Thoracic aorta (tissue), 2 donors: ENCODE measurements around the gene SLC6A9. TPM values are rescaled to one million over a fixed set of nuclear protein-coding genes. Genes with fewer than 3 reads are reported as not detected.

Experiments used
- ATAC-seq: fragments of 150-250 bp; one replicate; pipeline ENCODE4 v1.8.0; 2017; ENCODE audit warnings: low read depth; ENCODE audit not compliant: insufficient number of reproducible peaks, low FRiP score
- DNase-seq: peaks from one replicate; pipeline ENCODE4 v3.0.0-alpha.2; 2020; ENCODE audit warnings: low spot score
- H3K27ac ChIP-seq, 2 donors: fragments of 200-600 bp; sonication (generic); 1 replicate in 1 of 2; 2 replicates in 1 of 2; pipeline ENCODE4 v1.5.1; 2016; ENCODE audit warnings: mild to moderate bottlenecking in 2 of 2, moderate library complexity in 2 of 2
- H3K27me3 ChIP-seq: fragments of 200-600 bp; sonication (generic); replicated peaks from 2 replicates; pipeline ENCODE4 v1.6.0; 2016; ENCODE audit warnings: mild to moderate bottlenecking; ENCODE audit not compliant: insufficient read depth
- H3K36me3 ChIP-seq: fragments of 200-600 bp; sonication (generic); one replicate; pipeline ENCODE4 v1.5.1; 2016
- H3K4me1 ChIP-seq, 2 donors: fragments of 200-600 bp; sonication (generic); 1 replicate in 1 of 2; 2 replicates in 1 of 2; pipeline versions ENCODE4 v1.5.1 to v1.6.0; 2016; ENCODE audit warnings: low read depth in 2 of 2, mild to moderate bottlenecking in 1 of 2; ENCODE audit not compliant: control insufficient read depth in 1 of 2
- H3K4me3 ChIP-seq: fragments of 200-600 bp; sonication (generic); 2 replicates; pipeline ENCODE4 v1.5.1; 2016; ENCODE audit warnings: mild to moderate bottlenecking
- H3K9me3 ChIP-seq: fragments of 200-600 bp; sonication (generic); 2 replicates; pipeline ENCODE4 v1.5.1; 2016
- total RNA-seq, 2 donors: library from RNA; depleted of rRNA; stranded (reverse); fragments of >200 nt; gene quantifications; one replicate each; pipeline versions ENCODE4 v1.1.0 to v1.2.3, GENCODE V29; 2016
- TF ChIP-seq, protein P1 (sequence below): fragments of 200-600 bp; sonication (generic); IDR thresholded peaks from one replicate; pipeline ENCODE4 v1.5.1; 2019; ENCODE audit warnings: antibody characterized with exemption

Gene SLC6A9
- total RNA-seq, 2 donors from 2014 or later, result 15.0 to 26.8 TPM

GRCh38 chr1:43992232-43992995, 38.8 kb downstream of the SLC6A9 start:
- ATAC-seq, result no peak

DNA sequence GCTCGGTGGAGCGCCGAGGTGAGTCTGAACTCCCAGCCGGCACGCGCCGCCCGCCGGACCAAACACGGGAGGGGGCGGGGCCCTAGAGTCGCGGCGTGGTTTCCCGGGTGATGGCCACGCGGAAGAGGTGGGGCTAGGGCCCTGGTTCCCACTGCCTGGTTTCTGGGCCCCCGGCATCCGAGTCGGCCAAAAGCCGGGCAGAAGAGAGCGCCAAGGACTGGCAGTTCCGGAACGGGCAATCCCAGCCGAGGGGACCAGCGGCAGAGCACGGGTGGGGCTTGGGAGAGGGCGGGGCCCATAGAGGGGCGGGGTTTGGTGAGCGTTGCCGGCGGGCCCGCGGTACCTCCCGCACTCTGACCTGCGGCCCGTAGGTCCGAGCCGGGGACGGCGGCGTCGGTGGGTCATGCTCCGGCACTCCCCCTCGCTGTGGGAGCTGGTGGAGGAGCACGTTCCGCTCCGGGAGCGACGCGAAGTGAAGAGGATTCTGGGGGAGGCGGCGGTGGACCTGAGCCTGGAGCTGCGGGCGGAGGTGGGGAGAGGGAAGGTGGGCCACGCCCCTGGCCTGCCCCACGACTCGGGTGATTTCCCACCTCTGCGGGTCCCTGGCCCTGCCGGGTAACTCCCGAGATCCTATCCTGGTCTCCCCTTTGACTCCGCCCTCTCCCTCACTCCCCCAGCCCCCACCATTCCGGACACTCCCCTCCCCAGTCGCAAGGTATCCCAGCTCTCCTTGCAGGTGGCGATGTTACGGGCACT, 39.6 kb downstream of the SLC6A9 start, which contains the start of gene CCDC24:
TSS of gene CCDC24 (plus strand) at position 124 of the 756 bp plus-strand sequence. CDS start at position 404, 280 bp downstream.
- Histone ChIP-seq H3K27ac (peak within 1 kb of the TSS; percentile 70 to 84), H3K4me3 (peak within 1 kb of the TSS; percentile 77), H3K27me3 (no peaks in the 10 kb centered on the region), H3K4me1 (peaks cover 13 to 26% of the 10 kb centered on the region in 2 donors), H3K36me3 (no peaks in the 10 kb centered on the region), H3K9me3 (no peaks in the 10 kb centered on the region)
- TF ChIP-seq, protein P1, sequence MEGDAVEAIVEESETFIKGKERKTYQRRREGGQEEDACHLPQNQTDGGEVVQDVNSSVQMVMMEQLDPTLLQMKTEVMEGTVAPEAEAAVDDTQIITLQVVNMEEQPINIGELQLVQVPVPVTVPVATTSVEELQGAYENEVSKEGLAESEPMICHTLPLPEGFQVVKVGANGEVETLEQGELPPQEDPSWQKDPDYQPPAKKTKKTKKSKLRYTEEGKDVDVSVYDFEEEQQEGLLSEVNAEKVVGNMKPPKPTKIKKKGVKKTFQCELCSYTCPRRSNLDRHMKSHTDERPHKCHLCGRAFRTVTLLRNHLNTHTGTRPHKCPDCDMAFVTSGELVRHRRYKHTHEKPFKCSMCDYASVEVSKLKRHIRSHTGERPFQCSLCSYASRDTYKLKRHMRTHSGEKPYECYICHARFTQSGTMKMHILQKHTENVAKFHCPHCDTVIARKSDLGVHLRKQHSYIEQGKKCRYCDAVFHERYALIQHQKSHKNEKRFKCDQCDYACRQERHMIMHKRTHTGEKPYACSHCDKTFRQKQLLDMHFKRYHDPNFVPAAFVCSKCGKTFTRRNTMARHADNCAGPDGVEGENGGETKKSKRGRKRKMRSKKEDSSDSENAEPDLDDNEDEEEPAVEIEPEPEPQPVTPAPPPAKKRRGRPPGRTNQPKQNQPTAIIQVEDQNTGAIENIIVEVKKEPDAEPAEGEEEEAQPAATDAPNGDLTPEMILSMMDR, result no peak
- DNase-seq (peak; percentile 72), ATAC-seq (peak; percentile 68)

More at GRCh38 chr1:43992232-43992995, 38.8 kb downstream of the SLC6A9 start:
- H3K27ac ChIP-seq, result peak overlapping the region; percentile 70 to 84
- H3K4me1 ChIP-seq, result peaks cover 13 to 34% of the 10 kb centered on the region in 2 donors
- TF ChIP-seq, protein P1, result no peak
- no peaks in the 10 kb centered on the region for H3K36me3 ChIP-seq
- peak overlapping the region; percentile 77 for H3K4me3 ChIP-seq
- H3K27me3 ChIP-seq, result no peaks in the 10 kb centered on the region
- no peaks in the 10 kb centered on the region for H3K9me3 ChIP-seq
- no peak for DNase-seq

GRCh38 chr1:43991200-43991475, 40.1 kb downstream of the SLC6A9 start:
- no peaks in the 10 kb centered on the region for H3K27me3 ChIP-seq
- H3K36me3 ChIP-seq, result no peaks in the 10 kb centered on the region
- H3K4me1 ChIP-seq, result peaks cover 8 to 21% of the 10 kb centered on the region in 2 donors
- H3K9me3 ChIP-seq, result no peaks in the 10 kb centered on the region
- ATAC-seq (no peak), DNase-seq (no peak)
- H3K27ac ChIP-seq, result peak overlapping the region; percentile 70 to 84
- TF ChIP-seq, protein P1, result no peak
- peak overlapping the region; percentile 77 for H3K4me3 ChIP-seq

DNA sequence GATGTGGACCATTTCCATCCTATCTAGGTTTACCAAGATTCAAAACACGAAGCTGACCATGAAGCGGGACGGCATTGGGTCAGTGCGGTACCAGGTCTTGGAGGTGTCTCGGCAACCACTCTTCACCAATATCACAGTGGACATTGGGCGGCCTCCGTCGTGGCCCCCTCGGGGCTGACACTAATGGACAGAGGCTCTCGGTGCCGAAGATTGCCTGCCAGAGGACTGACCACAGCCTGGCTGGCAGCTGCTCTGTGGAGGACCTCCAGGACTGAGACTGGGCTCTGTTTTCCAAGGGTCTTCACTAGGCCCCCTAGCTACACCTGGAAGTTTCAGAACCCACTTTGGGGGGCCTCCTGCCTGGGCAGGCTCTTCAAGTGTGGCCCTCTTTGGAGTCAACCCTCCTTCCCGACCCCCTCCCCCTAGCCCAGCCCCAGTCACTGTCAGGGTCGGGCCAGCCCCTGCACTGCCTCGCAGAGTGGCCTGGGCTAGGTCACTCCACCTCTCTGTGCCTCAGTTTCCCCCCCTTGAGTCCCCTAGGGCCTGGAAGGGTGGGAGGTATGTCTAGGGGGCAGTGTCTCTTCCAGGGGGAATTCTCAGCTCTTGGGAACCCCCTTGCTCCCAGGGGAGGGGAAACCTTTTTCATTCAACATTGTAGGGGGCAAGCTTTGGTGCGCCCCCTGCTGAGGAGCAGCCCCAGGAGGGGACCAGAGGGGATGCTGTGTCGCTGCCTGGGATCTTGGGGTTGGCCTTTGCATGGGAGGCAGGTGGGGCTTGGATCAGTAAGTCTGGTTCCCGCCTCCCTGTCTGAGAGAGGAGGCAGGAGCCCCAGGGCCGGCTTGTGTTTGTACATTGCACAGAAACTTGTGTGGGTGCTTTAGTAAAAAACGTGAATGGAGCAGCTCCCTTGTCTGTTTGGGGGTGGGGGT, 40.7 kb downstream of the SLC6A9 start:
- ATAC-seq (no peak), DNase-seq (no peak)
- H3K27ac ChIP-seq, result peak overlapping the region; percentile 70 to 84
- TF ChIP-seq, protein P1, result no peak
- H3K27me3 ChIP-seq, result no peaks in the 10 kb centered on the region
- peak overlapping the region; percentile 77 for H3K4me3 ChIP-seq
- no peaks in the 10 kb centered on the region for H3K9me3 ChIP-seq
- H3K4me1 ChIP-seq, result peaks cover 8 to 18% of the 10 kb centered on the region in 2 donors
- no peaks in the 10 kb centered on the region for H3K36me3 ChIP-seq
